Measurements from ENCODE around the gene TERT. TPM values are rescaled to one million over a fixed set of nuclear protein-coding genes. Genes with fewer than 3 reads are reported as not detected.
"Not testable (repeated sequence)": the region's sequence is repeated elsewhere in the genome, so short reads cannot be mapped to it uniquely, and the experiment has no call there.

The TERT gene
- total and polyA plus RNA-seq, 3 experiments from 2014 or later, result 2.0 to 2.5 TPM; not detected in 1

GRCh38 chr5:1284336-1284970, 10.4 kb downstream of the TERT start:
- H3K9me3 ChIP-seq (ENCODE audit: low read length); DNase-seq; H3K4me1 Mint-ChIP-seq; H3K4me1 ChIP-seq (ENCODE audit: insufficient read depth, low read length); H3K9me3 Mint-ChIP-seq; POLR2A ChIA-PET; H3K4me3 Mint-ChIP-seq; H3K27me3 ChIP-seq (ENCODE audit: insufficient read depth, low read length, poor library complexity, severe bottlenecking); H3K27ac ChIP-seq (ENCODE audit: low read depth, low read length); H3K4me3 ChIP-seq (ENCODE audit: low read length); H3K36me3 ChIP-seq (ENCODE audit: insufficient read depth, low read length); CTCF ChIA-PET; H3K27ac Mint-ChIP-seq: not testable (repeated sequence)
- H3K36me3 Mint-ChIP-seq, result peaks cover 0 to 10% (median 1%) of the 10 kb centered on the region in 3 donors
- peaks cover 9 to 11% of the 10 kb centered on the region in 2 donors for H3K27me3 Mint-ChIP-seq

GRCh38 chr5:1283729-1284041, 11.2 kb downstream of the TERT start:
- CTCF ChIA-PET; H3K4me3 ChIP-seq (ENCODE audit: low read length); H3K27ac Mint-ChIP-seq; H3K36me3 ChIP-seq (ENCODE audit: insufficient read depth, low read length); H3K9me3 Mint-ChIP-seq; H3K4me1 ChIP-seq (ENCODE audit: insufficient read depth, low read length); H3K27me3 Mint-ChIP-seq; POLR2A ChIA-PET; H3K4me3 Mint-ChIP-seq; H3K27ac ChIP-seq (ENCODE audit: low read depth, low read length); H3K9me3 ChIP-seq (ENCODE audit: low read length); H3K4me1 Mint-ChIP-seq; H3K27me3 ChIP-seq (ENCODE audit: insufficient read depth, low read length, poor library complexity, severe bottlenecking): not testable (repeated sequence)
- H3K36me3 Mint-ChIP-seq, result peaks cover 0 to 10% (median 1%) of the 10 kb centered on the region in 3 donors
- DNase-seq, result peak in 1 of 5 donors; percentile 45

DNA sequence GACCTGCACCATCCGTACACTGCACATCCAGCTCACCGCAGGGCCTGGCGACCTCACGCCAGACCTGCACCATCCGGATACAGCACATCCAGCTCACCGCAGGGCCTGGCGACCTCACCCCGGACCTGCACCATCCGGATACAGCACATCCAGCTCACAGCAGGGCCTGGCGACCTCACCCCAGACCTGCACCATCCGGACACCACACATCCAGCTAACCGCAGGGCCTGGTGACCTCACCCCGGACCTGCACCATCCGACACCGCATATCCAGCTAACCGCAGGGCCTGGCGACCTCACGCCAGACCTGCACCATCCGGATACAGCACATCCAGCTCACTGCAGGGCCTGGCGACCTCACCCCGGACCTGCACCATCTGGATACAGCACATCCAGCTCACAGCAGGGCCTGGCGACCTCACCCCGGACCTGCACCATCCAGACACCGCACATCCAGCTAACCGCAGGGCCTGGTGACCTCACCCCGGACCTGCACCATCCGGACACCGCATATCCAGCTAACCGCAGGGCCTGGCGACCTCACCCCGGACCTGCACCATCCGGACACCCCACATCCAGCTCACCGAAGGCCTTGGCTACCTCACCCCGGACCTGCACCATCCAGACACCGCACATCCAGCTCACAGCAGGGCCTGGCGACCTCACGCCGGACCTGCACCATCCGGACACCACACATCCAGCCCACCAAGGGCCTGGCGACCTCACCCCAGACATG, 11.7 kb downstream of the TERT start:
- DNase-seq; H3K4me3 Mint-ChIP-seq; H3K27ac Mint-ChIP-seq; H3K27me3 Mint-ChIP-seq; H3K27ac ChIP-seq (ENCODE audit: low read depth, low read length); H3K4me1 ChIP-seq (ENCODE audit: insufficient read depth, low read length); H3K36me3 Mint-ChIP-seq; H3K9me3 Mint-ChIP-seq; H3K27me3 ChIP-seq (ENCODE audit: insufficient read depth, low read length, poor library complexity, severe bottlenecking); H3K4me1 Mint-ChIP-seq; POLR2A ChIA-PET; H3K9me3 ChIP-seq (ENCODE audit: low read length); H3K4me3 ChIP-seq (ENCODE audit: low read length); H3K36me3 ChIP-seq (ENCODE audit: insufficient read depth, low read length): not testable (repeated sequence)
- CTCF ChIA-PET, result interaction anchor here (1.1 kb wide), 1 partner anchor 30 kb away, joined by 4 read pairs; no protein-coding TSS in a partner anchor

DNA sequence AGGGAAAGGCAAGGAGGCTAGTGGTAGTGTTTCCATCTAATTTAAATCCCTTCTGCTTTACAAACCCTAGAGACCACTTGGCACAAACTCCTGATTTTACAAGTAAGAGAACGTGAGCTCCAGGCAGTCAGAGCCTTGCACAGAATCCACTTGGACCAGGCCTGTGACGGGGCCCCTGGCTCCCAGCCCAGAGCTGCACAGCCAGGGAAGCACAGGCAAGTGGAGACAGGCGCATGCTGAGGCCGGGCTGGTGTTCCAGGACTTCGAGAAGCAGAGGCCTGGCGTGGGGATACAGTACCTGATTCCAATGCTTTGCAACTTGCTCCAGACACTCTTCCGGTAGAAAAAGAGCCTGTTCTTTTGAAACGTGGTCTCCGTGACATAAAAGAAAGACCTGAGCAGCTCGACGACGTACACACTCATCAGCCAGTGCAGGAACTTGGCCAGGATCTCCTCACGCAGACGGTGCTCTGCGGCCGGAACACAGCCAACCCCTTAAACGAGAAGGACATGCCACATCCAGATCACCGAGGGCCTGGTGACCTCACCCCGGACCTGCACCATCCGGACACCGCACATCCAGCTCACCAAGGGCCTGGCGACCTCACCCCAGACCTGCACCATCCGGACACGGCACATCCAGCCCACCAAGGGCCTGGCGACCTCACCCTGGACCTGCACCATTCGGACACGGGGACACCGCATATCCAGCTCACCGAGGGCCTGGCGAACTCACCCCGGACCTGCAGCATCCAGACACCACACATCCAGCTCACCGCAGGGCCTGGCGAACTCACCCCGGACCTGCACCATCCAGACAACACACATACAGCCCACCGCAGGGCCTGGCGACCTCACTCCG, 12.5 kb downstream of the TERT start:
- Histone ChIP-seq H3K4me3 (ENCODE audit: low read length) (no peak overlapping the region), H3K36me3 (ENCODE audit: insufficient read depth, low read length) (no peaks in the 10 kb centered on the region), H3K9me3 (ENCODE audit: low read length) (no peaks in the 10 kb centered on the region), H3K27me3 (ENCODE audit: insufficient read depth, low read length, poor library complexity, severe bottlenecking) (no peaks in the 10 kb centered on the region), H3K27ac (ENCODE audit: low read depth, low read length) (no peak overlapping the region), H3K4me1 (ENCODE audit: insufficient read depth, low read length) (no peaks in the 10 kb centered on the region)
- ChIA-PET CTCF (interaction anchor here (1.1 kb wide), 1 partner anchor 30 kb away, joined by 4 read pairs; no protein-coding TSS in a partner anchor), POLR2A (no interaction called here)
- H3K27ac Mint-ChIP-seq, result no peak overlapping the region
- H3K9me3 Mint-ChIP-seq, result no peaks in the 10 kb centered on the region
- no peak for DNase-seq
- H3K4me1 Mint-ChIP-seq, result no peaks in the 10 kb centered on the region
- H3K4me3 Mint-ChIP-seq, result no peak overlapping the region
- peaks cover 0 to 3% of the 10 kb centered on the region in 2 donors for H3K27me3 Mint-ChIP-seq
- H3K36me3 Mint-ChIP-seq, result peaks cover 0 to under 1% (median 0%) of the 10 kb centered on the region in 3 donors

DNA sequence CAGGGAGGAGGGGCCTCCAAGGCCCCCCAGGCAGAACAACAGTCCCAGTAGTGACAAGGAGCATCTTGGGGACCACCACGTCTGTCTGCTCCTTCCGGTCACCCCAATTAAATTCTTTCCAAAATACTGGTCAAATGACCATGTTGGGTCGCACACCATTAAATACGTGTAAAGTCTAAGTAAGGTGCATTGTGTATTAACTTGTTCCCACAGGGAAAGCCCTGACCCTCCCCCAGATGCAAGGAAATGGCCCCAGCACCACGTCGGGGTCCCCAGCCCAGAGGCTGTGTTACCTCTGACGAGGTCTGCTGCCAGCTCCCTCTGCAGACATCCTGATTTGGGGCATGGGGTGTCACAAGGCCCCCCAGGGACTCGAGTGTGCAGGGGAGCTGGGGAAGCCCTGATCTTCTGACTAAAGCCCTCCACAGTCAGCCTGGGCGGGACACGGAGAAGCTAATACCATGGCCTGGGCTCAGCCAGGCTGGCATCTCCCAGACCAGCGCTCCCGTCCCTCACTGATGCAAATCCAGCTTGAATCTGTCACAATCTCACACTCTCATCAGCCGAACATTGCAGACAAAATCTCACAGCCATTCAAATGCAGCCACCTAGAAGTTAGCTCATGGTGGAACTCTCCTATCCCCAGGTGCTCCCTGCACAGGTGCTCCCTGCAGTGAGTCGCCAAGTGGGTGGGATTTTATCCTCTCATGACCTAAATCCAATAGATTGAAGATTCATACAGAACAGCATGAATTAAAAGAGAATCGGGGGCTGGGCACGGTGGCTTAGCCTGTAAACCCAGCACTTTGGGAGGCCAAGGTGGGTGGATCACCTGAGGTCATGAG, 13.6 kb downstream of the TERT start:
- no peaks in the 10 kb centered on the region for H3K27me3 ChIP-seq (ENCODE audit: insufficient read depth, low read length, poor library complexity, severe bottlenecking)
- H3K4me1 Mint-ChIP-seq, result peaks cover 0 to 4% (median 0%) of the 10 kb centered on the region in 3 donors
- H3K27ac ChIP-seq (ENCODE audit: low read depth, low read length), result no peak overlapping the region
- no peaks in the 10 kb centered on the region for H3K9me3 ChIP-seq (ENCODE audit: low read length)
- CTCF ChIA-PET, result no interaction called here
- no peak overlapping the region for H3K27ac Mint-ChIP-seq
- no peak overlapping the region for H3K4me3 ChIP-seq (ENCODE audit: low read length)
- POLR2A ChIA-PET, result no interaction called here
- no peaks in the 10 kb centered on the region for H3K27me3 Mint-ChIP-seq
- DNase-seq, result no peak
- H3K4me3 Mint-ChIP-seq, result no peak overlapping the region
- H3K36me3 Mint-ChIP-seq, result no peaks in the 10 kb centered on the region
- H3K9me3 Mint-ChIP-seq, result no peaks in the 10 kb centered on the region
- H3K36me3 ChIP-seq (ENCODE audit: insufficient read depth, low read length), result no peaks in the 10 kb centered on the region
- H3K4me1 ChIP-seq (ENCODE audit: insufficient read depth, low read length), result no peaks in the 10 kb centered on the region

DNA sequence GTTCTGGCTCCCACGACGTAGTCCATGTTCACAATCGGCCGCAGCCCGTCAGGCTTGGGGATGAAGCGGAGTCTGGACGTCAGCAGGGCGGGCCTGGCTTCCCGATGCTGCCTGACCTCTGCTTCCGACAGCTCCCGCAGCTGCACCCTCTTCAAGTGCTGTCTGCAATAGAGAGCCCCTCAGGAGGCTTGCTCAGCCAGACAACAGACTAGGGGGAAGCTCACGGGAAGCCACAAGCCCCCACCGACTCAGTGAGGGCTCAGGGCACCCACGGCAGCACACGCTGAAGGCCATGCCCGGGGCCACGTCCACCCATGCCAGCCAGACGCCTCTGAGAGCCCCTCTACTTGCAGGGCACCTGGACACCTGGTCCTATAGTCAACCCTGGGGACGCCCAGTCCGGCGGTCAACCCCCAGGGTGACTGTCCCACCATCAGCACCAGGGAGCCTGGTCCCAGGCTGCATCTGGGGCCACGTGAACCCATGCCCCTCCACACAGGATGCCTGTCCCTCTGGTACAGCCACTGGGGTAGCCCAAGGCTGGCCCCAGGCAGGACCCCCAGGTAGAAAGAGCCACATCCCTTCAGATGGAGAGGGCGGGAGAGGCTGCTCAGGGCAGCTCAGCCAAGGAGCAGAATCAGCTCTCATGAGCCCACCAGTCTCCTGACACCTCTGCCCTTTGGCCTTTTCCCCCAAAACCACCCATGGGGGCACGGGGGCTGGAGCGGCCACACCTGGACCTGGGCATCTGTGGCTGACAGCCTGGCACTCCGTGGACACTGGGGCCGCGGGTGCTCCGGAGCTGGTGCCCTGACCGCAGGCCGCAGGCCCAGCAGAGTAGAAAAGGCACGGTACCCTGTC, 14.5 kb downstream of the TERT start:
- peaks cover 0 to 4% (median 0%) of the 10 kb centered on the region in 3 donors for H3K4me1 Mint-ChIP-seq
- Histone ChIP-seq H3K4me1 (ENCODE audit: insufficient read depth, low read length) (no peaks in the 10 kb centered on the region), H3K27me3 (ENCODE audit: insufficient read depth, low read length, poor library complexity, severe bottlenecking) (no peaks in the 10 kb centered on the region), H3K36me3 (ENCODE audit: insufficient read depth, low read length) (no peaks in the 10 kb centered on the region), H3K9me3 (ENCODE audit: low read length) (no peaks in the 10 kb centered on the region), H3K27ac (ENCODE audit: low read depth, low read length) (no peak overlapping the region), H3K4me3 (ENCODE audit: low read length) (no peak overlapping the region)
- no peaks in the 10 kb centered on the region for H3K27me3 Mint-ChIP-seq
- ChIA-PET POLR2A (interaction anchor here (0.6 kb wide), 1 partner anchor 87 kb away, joined by 4 read pairs; no protein-coding TSS in a partner anchor), CTCF (no interaction called here)
- DNase-seq, result no peak
- no peak overlapping the region for H3K27ac Mint-ChIP-seq
- no peaks in the 10 kb centered on the region for H3K36me3 Mint-ChIP-seq
- H3K4me3 Mint-ChIP-seq, result no peak overlapping the region
- H3K9me3 Mint-ChIP-seq, result no peaks in the 10 kb centered on the region

- CTCF ChIA-PET, result no interaction called here
- H3K27me3 Mint-ChIP-seq, result no peaks in the 10 kb centered on the region
- H3K36me3 ChIP-seq (ENCODE audit: insufficient read depth, low read length), result no peaks in the 10 kb centered on the region
- no peak overlapping the region for H3K4me3 ChIP-seq (ENCODE audit: low read length)
- H3K4me1 ChIP-seq (ENCODE audit: insufficient read depth, low read length), result no peaks in the 10 kb centered on the region
- H3K27me3 ChIP-seq (ENCODE audit: insufficient read depth, low read length, poor library complexity, severe bottlenecking), result no peaks in the 10 kb centered on the region
- H3K4me1 Mint-ChIP-seq, result peaks cover 0 to 4% (median 0%) of the 10 kb centered on the region in 3 donors
- H3K9me3 Mint-ChIP-seq, result no peaks in the 10 kb centered on the region
- H3K36me3 Mint-ChIP-seq, result no peaks in the 10 kb centered on the region
- H3K4me3 Mint-ChIP-seq, result no peak overlapping the region
- POLR2A ChIA-PET, result interaction anchor here (0.6 kb wide), 1 partner anchor 87 kb away, joined by 4 read pairs; no protein-coding TSS in a partner anchor
- no peaks in the 10 kb centered on the region for H3K9me3 ChIP-seq (ENCODE audit: low read length)
- DNase-seq, result no peak
- H3K27ac Mint-ChIP-seq, result no peak overlapping the region
- H3K27ac ChIP-seq (ENCODE audit: low read depth, low read length), result no peak overlapping the region
Observed at GRCh38 chr5:1279443-1280151, 15.3 kb downstream of the TERT start.

Data from CD8-positive, alpha-beta memory T cell (primary cell).